GM21576 (cell line): ENCODE data around the gene CACNG4.

Source experiments
- ATAC-seq: cut with Tn5 transposase; IDR thresholded peaks from one replicate; pipeline ENCODE4 v1.9.1; 2021; ENCODE audit warnings: mild to moderate bottlenecking, moderate library complexity; ENCODE audit not compliant: unreplicated experiment

CACNG4 gene

DNA sequence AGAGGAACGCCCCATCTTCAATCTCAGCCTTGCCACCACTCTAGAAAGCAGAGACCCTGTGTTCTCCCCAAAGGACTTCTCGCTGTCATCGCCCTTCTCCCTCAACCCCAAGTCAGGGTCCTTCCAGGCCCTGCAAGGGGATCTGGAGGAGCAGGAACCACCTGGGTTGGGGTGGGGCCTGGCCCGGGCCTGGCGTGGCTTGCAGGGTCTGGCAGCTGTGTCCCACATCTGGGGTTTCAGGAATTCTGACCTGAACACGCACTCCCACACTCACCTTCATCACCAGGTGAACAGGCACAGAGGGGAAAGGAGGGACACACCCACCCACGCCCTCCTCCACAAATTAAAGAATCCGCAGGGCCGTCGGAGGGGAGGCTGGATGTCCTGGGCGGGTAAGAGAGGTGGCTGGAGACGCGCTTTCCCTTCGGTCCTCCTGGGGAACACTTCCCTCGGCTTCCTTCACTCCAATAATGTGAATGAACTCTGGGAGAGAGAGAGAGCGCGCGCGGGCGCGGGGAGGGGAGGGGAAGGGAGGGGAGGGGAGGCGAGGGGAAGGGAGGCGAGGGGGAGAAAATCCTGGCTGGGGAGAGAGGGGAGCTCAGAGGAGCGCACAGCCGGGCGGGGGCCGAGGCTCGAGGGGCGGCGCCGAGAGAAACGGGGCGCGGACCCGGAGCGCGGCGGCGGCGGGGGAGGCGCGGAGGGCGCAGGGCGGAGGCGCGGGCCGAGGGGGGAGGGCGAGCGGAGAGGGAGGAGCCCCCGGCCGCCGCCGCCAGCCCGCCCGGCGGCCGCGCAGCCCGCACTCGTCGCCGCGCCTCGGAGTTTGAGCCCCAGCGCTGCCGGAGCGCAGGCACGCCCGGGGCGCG, at the start of gene CACNG4:
Gene CACNG4, plus strand, starts transcription at position 799 of the 863 bp plus-strand sequence. CDS start 205 bp downstream, outside the sequence.
- no peak for ATAC-seq

DNA sequence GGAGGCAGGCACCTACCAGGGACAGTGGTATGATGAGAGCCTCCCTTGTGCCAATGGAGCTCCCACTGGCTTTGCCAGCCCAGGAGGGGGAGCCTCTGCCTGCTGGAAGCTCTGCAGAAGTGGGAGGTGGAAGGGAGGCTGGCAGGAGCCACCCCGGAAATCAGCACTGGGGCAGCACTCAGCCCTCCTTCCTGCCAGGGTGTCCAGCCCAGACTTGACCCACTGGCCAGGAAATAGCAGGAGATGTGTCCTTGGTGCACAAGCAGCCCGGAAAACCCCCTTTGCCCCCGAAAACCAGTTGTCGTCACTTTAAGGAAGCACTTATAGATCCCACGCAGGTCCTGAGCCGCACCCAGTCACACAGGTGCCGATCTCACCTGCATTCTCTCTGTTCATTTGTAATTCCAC, 49.3 kb upstream of the CACNG4 start:
- ATAC-seq = no peak

DNA sequence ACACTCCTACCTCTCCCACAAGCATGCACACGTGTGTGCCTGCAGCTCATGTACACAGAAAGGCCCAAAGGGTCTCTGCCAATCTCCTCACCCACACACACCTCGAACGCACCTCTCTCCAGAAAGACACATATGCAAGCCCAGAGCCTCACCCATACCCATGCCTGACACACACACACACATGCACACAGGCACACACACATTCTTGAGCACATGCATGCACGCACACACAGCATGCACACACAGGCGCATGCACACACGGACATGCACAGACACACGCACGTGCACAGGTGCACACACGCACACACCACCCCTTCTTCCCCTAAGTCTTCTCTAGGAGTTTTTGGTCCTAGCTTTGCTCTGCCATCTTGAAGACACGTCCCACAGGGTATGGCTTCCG, 48.7 kb upstream of the CACNG4 start:
- no peak for ATAC-seq

DNA sequence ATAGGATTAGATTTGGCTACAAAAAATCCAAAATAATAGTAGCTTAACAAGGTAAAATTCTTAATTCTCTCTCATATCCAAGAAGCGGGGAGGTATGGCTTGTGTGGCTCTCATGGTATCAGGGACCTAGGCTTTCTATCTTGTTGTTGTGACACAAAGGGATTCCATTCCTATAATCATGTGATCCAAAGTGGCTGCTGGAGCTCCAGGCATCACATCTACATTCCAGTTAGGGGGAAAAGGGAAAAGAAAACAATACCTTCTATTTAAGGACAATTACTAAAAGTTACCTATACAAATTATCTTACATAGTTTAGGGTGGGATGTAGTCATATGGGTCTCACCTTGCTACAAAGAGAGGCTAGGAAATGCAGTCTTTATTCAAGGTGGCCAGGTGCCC, 47.6 kb upstream of the CACNG4 start:
- no peak for ATAC-seq

DNA sequence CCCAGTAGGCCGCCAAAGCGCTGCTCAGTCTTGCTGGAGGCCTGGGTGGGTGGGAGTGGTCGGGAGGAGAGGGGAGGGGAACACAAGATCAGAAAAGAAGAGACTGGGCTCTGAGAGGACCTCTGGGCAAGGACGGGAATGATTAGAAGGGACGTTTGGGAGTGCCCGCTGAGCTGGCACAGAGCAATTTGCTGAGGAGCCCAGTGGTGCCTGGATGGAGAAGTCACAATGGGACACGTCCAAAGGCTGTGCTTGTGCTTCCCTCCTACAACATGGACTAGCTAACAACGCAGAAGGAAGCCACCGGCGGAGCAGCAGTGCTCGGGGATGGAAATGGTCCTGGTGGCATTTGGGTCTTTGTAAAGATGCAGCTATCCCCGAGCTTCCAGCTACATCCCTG, 45.6 kb upstream of the CACNG4 start:
- no peak for ATAC-seq

DNA sequence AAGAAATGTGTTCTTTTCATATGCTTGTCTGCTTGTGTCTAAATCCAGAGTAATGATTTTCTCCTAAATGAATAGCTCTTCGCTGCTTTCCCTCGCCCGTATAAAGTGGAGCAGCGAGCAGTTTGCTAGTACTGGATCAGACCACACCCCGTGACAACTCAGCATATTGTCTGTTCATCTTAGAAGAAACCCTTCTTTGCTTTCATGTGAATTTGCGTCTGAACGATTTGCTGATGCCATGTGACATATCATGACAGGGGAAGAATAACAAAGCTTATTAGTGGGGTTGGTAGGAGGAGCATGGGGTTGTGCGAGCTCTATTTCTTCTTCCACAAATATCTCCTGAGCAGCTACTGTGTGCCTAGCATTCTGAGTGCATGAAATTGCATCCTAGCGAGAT, 44.1 kb upstream of the CACNG4 start:
- no peak for ATAC-seq

DNA sequence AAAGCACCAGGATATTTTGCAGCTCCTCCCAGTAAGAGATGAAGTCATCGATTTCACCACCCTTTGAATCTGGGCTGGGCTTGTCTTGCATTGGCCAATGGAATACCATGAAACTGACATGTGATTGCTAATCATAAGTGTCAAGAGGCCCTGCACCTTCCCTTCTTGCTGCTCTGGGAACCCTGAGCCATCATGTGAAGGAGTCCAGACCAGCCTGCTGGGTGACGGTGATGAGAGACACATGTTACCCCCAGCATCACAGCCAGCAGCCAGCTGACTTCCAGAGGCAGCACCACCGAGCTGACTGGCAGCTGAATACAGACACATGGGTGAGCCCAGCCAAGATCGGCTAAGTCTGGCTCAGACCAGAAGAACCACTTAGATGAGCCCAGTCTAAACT, 43.6 kb upstream of the CACNG4 start:
- ATAC-seq = no peak

DNA sequence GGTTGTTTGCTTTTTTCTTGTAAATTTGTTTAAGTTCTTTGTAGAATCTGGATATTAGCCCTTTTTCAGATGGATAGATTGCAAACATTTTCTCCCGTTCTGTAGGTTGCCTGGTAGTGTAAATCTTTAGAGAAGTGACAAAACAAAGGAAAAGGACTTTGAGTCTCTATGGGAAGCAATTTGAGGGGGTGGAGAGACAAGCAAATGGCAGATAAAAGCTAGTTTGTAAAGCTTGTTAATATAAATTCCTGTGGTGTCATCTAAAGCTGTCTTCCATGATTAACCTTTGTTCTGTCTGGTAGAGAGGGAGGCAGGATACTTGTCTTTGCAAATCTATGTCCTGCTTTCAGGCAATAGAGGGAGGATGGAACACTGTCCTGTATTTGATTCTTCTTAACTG, 40.6 kb upstream of the CACNG4 start:
- no peak for ATAC-seq

DNA sequence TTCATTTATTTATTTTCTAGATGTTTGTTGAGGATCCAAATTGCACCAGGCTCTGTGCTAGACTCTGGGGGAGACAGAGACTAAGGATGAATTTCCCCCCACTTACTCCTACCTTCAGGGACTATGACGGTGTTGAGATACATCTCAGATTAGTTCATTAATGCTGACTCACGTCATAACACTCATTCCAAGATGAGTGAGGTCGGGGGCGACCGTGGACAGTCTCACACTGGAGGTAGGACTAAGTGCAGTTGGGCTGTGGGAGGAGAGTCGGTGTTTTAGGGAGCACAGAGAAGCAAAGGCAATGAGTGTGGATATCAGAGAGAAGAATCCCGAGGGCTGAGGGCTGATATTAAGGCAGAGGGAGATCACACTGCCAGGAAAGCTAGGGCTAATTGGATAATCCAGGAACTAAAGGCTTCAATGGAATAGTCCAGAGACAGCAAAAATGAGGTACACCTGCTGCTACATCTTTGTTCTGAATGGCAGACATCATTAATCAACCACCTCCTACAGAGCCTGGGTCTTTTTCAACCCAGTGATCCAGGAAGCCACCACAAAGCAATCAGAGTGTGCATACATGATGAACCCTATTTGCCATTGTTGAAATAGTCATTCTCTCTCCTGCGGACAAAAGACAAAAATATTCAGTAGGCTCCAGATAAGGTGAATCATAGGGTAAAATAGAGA, 38.6 kb upstream of the CACNG4 start:
- no peak for ATAC-seq

DNA sequence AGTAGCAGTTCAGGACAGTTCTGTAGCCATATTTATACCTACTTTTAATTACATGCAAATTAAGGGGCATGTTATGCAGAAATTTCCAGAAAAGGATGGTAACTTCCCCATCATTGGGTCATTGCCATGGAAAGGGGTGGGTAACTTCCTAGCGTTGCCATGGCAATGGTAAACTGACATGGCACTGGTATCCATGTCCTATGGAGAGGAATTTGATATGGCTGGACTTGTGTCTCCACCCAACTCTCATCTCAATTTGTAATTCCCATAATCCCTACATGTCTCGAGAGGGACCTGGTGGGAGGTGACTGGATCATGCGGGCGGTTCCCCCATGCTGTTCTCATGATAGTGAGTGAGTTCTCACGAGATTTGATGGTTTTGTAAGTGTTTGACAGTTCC, 35.6 kb upstream of the CACNG4 start:
- no peak for ATAC-seq

DNA sequence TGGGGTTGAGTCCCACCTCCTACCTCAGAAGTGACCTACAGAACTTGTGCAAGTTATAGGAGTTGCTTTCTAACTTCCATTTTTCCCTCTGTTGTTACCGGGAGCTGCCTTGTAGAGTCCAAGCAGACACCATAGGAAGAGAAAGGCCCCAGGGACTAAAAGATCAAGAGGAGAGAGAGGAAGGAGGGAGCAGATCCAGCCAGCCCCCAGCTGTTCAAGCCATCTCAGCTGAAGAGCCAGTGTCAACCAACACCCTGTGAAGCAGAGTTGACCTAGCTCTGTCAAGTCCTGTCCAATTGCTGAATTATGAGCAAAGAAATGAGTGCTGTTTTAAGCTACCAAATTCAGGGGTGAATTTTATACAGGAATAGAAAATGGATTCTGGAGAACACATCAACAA, 34.9 kb upstream of the CACNG4 start:
- no peak for ATAC-seq

DNA sequence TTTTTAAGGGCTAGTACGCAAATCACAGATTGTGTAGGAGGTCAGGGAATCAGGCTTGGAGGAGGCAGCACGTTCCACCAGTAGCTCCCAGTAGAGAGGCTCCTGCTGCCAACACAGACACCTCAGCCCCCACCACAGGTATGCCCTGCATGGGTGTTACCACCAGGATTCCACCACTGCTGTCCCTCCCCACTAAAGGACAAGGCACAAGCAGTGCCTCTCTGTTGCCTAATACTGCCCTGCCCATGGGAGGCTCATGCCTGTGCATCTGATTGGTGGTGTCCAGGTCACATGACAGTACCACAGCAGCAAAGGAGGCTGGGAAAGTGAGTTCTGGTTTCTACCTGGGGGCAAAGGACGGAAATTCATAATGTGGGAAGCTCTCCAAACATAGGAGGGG, 33.6 kb upstream of the CACNG4 start:
- ATAC-seq = no peak

DNA sequence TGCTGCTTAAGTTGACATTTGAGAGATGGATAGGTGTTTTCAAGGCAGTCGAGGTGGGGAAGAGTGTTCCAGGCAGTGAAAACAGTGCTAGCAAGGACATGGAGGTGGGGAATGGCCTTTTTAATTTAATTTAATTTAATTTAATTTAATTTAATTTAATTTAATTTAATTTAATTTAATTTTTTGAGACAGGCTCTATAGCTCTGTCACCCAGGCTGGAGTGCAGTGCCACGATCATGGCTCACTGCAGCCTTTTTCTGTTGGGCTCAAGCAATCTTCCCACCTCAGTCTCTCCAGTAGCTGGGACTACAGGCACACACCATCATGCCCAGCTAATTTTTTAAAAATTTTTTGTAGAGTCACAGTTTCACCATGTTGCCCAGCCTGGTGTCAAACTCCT, 32.2 kb upstream of the CACNG4 start:
- no peak for ATAC-seq

DNA sequence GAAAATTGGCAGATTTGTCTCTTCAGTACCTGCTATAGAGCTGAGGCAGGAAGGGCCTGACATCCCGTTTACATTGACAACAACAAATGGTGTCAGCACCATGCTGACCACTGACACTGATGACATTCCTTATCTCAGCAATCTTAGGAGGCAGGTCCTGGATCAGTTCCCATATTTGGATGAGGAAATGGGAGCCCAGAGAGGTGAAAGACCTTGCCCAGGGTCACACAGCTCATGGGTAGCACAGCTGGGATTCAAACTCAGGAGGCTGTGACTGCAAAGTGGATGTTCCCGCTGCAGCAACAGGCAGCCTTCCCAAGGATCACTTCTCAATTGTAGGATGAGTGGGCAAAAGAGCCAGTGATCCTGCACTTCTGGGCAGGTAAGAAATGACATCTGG, 30.5 kb upstream of the CACNG4 start:
- ATAC-seq = no peak

DNA sequence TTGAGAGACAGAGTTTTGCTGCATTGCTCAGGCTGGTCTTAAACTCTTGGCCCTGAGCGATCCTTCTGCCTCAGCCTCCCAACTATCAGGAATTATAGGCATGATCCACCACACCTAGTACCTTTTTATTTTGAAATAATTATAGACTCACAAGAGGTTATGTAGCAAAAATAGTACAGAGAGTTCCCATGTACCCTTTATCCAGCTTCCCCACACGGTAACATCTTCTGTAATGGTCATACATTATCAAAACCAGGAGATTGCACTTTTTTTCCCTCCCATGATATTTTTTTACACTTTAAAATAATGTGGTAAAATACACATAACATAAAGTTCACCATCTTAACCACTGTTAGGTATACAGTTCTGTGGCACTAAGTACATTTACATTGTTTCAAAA, 28.8 kb upstream of the CACNG4 start:
- no peak for ATAC-seq

DNA sequence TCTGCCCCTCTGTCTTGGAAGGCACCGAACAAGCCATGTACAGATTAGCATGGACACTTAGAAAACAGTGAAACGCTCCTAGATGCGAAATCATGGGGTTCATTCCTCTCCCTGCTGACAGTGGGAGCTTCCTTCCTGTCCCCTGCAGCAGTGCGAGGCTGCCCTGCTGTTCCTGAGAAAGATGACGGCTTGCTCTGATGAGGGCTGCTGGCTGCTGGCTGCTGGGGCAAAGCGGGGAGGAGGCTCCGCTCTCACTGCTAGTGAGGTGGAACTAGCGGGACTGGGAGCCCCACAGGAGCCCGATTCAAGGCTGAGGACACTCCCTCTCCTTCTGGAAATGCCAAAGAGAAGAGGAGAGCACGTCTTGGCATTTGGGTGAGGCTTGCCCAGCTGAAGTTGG, 25.9 kb upstream of the CACNG4 start:
- no peak for ATAC-seq

DNA sequence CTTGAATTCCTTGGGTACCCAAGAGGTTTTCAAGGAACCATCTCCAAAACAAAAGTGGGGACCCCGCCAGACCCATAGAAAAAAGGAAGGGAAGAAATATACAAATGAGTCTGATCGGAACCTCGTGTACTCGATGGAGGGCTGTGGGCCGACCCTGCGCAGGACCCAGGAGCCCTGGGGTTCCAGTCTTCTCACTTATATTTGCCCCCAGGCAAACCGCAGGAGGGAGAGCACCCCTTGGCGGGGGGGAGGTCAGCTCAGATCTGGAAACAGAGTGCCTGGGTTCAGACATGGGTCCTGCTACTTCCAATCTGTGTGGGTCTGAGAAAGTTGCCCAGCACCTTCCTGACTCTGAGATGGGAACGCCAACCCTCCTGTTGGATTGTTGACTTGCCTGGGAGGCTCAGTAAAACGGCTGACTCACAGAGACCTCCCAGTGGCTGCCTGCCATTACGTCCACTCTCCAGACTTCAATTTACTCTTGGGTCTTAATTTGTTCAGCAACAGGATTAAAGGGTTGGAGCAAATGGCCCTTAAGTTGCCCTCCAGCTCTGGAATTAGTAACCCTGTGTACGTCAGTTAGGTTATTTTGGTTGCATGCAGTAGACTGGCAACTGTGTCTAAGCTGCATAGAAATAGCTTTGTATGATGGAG, 24.9 kb upstream of the CACNG4 start:
- ATAC-seq = no peak

DNA sequence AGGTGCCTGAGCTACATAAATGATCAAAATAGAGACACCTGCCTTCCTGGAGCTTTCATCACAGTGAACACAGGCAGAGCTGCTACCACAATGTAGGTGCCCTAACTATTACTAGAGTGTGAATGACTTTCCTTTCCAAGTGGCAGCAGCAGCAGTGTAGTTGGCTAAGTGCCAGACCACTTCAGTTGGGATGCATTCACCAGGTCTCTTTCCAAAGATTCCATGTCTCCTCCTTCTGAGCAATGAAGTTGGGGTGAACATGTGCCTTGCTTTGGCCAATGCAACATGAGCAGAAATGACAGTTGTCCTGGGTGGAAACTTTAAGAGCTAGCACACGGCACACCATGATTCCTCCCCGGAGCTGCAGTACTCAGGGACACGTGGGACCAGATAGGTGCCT, 23.3 kb upstream of the CACNG4 start:
- ATAC-seq = no peak

DNA sequence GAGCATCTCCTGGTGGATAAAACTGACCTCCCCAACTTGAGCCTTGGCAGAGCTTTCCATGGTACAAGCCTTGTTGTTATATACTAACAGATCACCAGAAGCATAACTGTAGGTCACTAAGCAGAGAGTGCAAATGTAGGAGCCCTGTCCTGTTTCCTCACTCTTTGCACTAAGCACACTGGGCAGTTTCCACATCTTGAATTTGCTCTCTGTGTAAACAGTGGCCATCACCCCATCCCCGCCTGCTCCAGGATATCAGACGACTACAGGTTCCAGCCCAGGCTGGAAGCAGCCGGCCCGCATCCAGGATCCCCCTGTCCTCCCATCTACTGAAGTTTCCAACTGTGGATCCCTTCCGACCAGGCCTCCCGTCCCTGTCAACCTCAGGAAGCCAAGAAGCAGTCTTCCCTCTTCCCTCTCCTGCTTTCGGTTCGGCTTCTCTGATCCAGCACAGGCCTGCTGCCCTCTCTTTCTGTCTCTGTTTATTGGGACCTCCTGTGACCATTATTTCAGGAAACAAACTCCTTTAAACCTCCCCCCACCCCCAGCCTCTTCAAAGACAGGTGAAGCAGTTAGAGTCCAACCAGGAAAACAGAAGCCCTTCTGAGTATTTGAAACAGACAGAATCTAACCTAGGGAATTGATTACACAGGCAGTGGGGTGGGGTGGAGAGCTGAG, 22.6 kb upstream of the CACNG4 start:
- no peak for ATAC-seq

DNA sequence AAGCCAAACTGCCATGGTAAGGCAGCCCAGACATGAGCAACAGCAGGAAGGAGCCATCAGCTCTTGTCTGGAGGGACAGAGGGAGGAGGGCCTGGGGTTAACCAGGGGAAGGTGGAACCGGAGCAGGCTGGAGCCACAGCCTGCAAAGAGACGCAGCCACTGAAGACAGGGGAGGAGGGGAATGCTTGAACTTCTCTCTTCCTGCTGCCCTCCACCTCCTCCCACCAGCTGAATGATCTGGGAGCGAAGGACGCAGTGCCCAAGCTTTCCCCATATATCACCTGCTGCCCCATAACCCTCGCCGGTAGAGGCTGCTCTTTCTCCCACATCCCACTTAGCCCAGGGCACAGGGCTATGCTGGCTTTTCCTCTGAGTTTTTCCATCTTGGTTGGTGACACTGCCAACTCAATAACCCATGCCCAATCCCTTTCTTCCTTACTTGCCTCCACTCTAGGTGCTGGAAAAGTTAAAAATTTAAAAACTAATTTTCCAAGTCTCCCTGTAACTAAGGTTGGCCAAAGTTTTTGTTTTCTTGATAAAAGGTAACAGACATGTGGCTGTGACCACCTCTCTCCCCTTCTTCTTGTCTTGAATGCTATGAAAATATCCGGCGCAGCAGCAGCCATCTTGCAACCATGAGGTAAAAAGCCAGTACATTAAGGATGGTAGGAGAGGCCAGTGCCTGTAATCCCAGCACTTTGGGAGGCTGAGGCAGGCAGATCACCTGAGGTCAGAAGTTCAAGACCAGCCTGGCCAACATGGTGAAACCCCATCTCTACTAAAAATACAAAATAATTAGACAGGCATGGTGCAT, 21.8 kb upstream of the CACNG4 start:
- ATAC-seq = no peak

DNA sequence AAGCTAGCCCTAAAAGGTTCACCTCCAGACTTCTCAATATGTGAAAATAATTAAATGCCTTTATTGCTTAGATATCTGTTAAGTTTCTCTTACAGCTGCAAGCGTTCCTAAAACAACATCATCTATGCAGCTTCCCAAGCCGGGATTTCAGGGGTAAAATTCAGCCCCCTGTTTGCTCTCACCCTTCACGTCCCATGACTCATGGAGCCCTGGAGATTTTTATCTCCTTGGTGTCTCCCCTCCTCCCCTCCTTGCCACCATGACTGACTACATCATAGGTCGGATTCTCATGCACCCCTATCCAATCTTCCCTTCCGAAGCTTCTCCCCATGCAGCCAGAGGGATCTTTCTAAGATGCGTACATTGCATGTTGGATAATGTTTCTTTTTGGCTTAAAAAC, 21.0 kb upstream of the CACNG4 start:
- no peak for ATAC-seq
